KMS-11 (cell line): ENCODE results near the gene CCM2L.

Experiments
- H2AFZ ChIP-seq: fragments of 200-600 bp; sonication (generic); 2 replicates; pipeline ENCODE4 v1.6.1; 2016; ENCODE audit warnings: antibody characterized with exemption, mixed run types, low read depth
- H3K27ac ChIP-seq: fragments of 200-600 bp; sonication (generic); 2 replicates; pipeline ENCODE4 v1.6.1; 2016; ENCODE audit warnings: mild to moderate bottlenecking, mixed run types
- H3K27me3 ChIP-seq: fragments of 200-600 bp; sonication (generic); 2 replicates; pipeline ENCODE4 v1.6.1; 2017; ENCODE audit warnings: mild to moderate bottlenecking, low read depth, mixed run types, moderate library complexity; ENCODE audit not compliant: insufficient read depth
- H3K36me3 ChIP-seq: fragments of 200-600 bp; sonication (generic); 2 replicates; pipeline ENCODE4 v1.6.1; 2017; ENCODE audit warnings: mild to moderate bottlenecking, mixed run types; ENCODE audit not compliant: insufficient read depth
- H3K4me1 ChIP-seq: fragments of 200-600 bp; sonication (generic); 2 replicates; pipeline ENCODE4 v1.6.1; 2016; ENCODE audit warnings: mild to moderate bottlenecking, low read depth, mixed run types; ENCODE audit not compliant: poor library complexity, severe bottlenecking
- H3K4me2 ChIP-seq: fragments of 200-600 bp; sonication (generic); 2 replicates; pipeline ENCODE4 v1.7.0; 2016; ENCODE audit warnings: mild to moderate bottlenecking, mixed run types
- H3K4me3 ChIP-seq: fragments of 200-600 bp; sonication (generic); IDR thresholded peaks from 2 replicates; pipeline ENCODE4 v1.6.1; 2017; ENCODE audit warnings: low read depth, low read length, mixed read lengths; ENCODE audit not compliant: insufficient read depth
- H3K79me2 ChIP-seq: fragments of 200-600 bp; sonication (generic); 2 replicates; pipeline ENCODE4 v1.6.1; 2016; ENCODE audit warnings: low read depth, mixed run types; ENCODE audit not compliant: insufficient read depth
- H3K9ac ChIP-seq: fragments of 200-600 bp; sonication (generic); 2 replicates; pipeline ENCODE4 v1.6.1; 2016; ENCODE audit warnings: mild to moderate bottlenecking, mixed run types
- H4K20me1 ChIP-seq: fragments of 200-600 bp; sonication (generic); 2 replicates; pipeline ENCODE4 v1.6.1; 2016; ENCODE audit warnings: mild to moderate bottlenecking, mixed run types; ENCODE audit not compliant: insufficient read depth
- TF ChIP-seq, protein P1 (sequence below): fragments of 200-600 bp; sonication (generic); conservative IDR thresholded peaks from 2 replicates; pipeline ENCODE4 v1.6.1; 2017; ENCODE audit warnings: low read depth, mild to moderate bottlenecking, antibody characterized with exemption, low read length, moderate library complexity, mixed read lengths

The CCM2L gene

GRCh38 chr20:31974296-31974695 is 35.9 kb upstream of the CCM2L start:
- Histone ChIP-seq H2AFZ (no peak overlapping the region), H3K36me3 (no peaks in the 10 kb centered on the region), H3K4me3 (no peak overlapping the region), H3K9ac (no peak overlapping the region), H3K4me1 (no peaks in the 10 kb centered on the region), H4K20me1 (no peaks in the 10 kb centered on the region), H3K27me3 (peaks cover 55% of the 10 kb centered on the region), H3K4me2 (no peak overlapping the region), H3K27ac (no peak overlapping the region), H3K79me2 (no peaks in the 10 kb centered on the region)
- TF ChIP-seq, protein P1, sequence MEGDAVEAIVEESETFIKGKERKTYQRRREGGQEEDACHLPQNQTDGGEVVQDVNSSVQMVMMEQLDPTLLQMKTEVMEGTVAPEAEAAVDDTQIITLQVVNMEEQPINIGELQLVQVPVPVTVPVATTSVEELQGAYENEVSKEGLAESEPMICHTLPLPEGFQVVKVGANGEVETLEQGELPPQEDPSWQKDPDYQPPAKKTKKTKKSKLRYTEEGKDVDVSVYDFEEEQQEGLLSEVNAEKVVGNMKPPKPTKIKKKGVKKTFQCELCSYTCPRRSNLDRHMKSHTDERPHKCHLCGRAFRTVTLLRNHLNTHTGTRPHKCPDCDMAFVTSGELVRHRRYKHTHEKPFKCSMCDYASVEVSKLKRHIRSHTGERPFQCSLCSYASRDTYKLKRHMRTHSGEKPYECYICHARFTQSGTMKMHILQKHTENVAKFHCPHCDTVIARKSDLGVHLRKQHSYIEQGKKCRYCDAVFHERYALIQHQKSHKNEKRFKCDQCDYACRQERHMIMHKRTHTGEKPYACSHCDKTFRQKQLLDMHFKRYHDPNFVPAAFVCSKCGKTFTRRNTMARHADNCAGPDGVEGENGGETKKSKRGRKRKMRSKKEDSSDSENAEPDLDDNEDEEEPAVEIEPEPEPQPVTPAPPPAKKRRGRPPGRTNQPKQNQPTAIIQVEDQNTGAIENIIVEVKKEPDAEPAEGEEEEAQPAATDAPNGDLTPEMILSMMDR, result no peak

- TF ChIP-seq, protein P1, result no peak
- no peak overlapping the region for H3K27ac ChIP-seq
These were observed 35.2 kb upstream of the CCM2L start for GRCh38 chr20:31974951-31975487.

DNA sequence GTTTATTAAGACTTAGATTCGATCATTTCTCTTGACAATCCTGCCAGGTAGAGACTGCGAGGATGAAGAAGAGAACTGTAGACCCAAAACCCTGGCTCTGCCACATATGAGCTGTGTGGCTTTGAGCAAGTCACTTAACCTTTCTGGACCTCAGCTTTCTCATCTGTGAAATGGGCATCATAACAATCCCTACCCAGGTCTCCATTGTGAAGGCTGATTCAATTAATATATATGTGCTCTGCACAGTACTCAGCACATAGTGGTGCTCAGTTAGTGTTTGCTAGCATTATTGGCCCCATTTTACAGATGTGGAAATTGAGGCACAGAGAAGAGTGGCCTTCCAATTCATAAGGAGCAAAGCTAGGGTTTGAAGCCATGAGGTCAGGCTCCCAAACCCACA is 34.4 kb upstream of the CCM2L start:
- Histone ChIP-seq H3K36me3 (no peaks in the 10 kb centered on the region), H3K9ac (no peak overlapping the region), H2AFZ (no peak overlapping the region), H3K4me3 (no peak overlapping the region), H4K20me1 (no peaks in the 10 kb centered on the region), H3K27ac (no peak overlapping the region), H3K27me3 (peaks cover 45% of the 10 kb centered on the region), H3K4me1 (no peaks in the 10 kb centered on the region), H3K79me2 (no peaks in the 10 kb centered on the region), H3K4me2 (no peak overlapping the region)
- TF ChIP-seq, protein P1, result no peak

More at GRCh38 chr20:31974951-31975487, 35.2 kb upstream of the CCM2L start:
- no peaks in the 10 kb centered on the region for H4K20me1 ChIP-seq
- no peak overlapping the region for H3K9ac ChIP-seq
- H3K79me2 ChIP-seq, result no peaks in the 10 kb centered on the region
- peaks cover 49% of the 10 kb centered on the region for H3K27me3 ChIP-seq
- no peak overlapping the region for H3K4me3 ChIP-seq
- H3K4me2 ChIP-seq, result no peak overlapping the region
- no peaks in the 10 kb centered on the region for H3K36me3 ChIP-seq
- no peaks in the 10 kb centered on the region for H3K4me1 ChIP-seq
- no peak overlapping the region for H2AFZ ChIP-seq

DNA sequence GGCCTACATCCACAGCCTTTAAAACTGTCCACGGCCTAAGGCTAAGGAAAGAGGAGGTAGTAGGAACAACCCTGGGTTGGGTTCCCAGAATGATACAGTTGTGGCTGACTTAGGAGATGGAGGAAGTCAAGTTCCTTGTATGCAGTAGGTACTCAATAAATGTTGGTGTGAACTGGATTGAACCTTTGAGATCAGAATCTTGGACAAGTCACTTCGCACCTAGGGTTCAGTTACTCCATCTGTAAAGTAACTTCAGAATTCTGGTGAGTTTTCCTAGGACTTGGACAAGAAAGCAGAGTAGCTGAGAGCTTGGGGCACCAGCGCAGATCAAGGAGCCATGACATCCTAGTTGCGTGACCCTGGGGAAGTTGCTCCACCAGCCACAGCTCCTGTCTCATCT is 33.2 kb upstream of the CCM2L start:
- Histone ChIP-seq H3K4me2 (no peak overlapping the region), H3K36me3 (no peaks in the 10 kb centered on the region), H3K4me3 (no peak overlapping the region), H3K27ac (no peak overlapping the region), H2AFZ (no peak overlapping the region), H3K27me3 (peaks cover 38% of the 10 kb centered on the region), H3K9ac (no peak overlapping the region), H4K20me1 (no peaks in the 10 kb centered on the region), H3K4me1 (no peaks in the 10 kb centered on the region), H3K79me2 (no peaks in the 10 kb centered on the region)
- TF ChIP-seq, protein P1, result no peak
